NCI-H1436 (cell line): Measurements from ENCODE around the gene HOXD8.

Source experiments
- DNase-seq: peaks from one replicate; lab custom pipeline; 2025; lab: John Stamatoyannopoulos, UW

HOXD8 gene

GRCh38 chr2:176160251-176160985, 30.9 kb downstream of the HOXD8 start:
- DNase-seq = no peak

- no peak for DNase-seq
Measured at GRCh38 chr2:176160986-176161824, 31.7 kb downstream of the HOXD8 start.

GRCh38 chr2:176161825-176162626, 32.5 kb downstream of the HOXD8 start:
- no peak for DNase-seq

DNA sequence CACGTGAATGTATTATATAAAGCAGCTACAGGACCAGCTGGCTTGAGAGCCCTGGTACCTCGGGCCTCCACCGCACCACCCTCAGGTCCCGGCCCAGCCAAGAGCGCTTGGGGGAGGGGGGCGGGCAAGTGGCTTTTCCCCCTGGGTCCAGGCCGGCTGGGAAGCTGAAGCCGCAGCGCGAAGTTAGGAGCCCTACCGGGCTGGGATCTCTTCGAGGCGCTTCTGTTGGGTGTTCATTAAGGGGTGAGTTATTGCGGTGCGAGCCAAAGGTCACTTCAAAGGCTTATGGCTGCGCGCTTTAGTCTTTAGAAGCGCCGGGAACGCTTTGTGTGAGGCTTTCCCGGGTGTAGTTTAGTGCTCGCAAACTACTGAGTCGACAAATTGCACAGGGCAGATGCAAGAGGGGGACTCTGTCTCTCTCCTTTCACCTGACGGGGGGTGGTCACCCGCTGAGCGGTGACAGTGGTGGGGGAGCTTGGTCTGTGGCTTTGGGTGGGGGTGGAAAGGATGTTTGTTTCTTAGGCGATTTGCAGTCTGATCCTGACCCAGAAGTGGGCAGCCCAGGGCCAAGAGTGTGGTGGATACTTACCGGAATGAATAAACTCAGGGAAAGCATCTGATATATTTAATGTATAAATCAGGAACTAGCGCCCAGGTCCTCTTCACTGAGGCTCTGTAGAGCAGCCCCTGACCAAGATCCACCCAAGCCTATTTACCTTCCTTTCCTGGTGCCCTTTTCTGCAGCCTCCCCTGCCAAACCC, 33.6 kb downstream of the HOXD8 start:
- DNase-seq = no peak

- no peak for DNase-seq
Measured at GRCh38 chr2:176163672-176164056, 34.2 kb downstream of the HOXD8 start.

DNA sequence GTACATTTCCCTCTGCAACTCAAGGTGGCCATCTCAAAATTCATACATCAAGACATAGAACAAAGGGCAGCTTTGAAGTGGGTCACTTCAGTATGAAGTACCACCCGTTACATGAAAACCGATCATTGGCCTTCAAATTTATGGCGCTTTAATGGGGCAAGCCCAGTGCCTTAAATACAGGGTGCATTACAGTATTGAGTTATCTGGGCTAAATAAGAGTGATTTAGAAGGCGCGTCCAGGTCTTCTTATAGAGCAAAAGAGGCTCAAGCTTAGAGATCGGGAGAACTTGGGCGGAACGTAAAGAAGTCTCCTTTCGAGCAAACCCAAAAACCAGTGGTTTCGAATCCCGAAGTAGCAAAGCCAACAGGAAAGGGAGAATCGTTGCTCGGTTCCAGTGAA, 34.7 kb downstream of the HOXD8 start:
- DNase-seq = no peak

DNA sequence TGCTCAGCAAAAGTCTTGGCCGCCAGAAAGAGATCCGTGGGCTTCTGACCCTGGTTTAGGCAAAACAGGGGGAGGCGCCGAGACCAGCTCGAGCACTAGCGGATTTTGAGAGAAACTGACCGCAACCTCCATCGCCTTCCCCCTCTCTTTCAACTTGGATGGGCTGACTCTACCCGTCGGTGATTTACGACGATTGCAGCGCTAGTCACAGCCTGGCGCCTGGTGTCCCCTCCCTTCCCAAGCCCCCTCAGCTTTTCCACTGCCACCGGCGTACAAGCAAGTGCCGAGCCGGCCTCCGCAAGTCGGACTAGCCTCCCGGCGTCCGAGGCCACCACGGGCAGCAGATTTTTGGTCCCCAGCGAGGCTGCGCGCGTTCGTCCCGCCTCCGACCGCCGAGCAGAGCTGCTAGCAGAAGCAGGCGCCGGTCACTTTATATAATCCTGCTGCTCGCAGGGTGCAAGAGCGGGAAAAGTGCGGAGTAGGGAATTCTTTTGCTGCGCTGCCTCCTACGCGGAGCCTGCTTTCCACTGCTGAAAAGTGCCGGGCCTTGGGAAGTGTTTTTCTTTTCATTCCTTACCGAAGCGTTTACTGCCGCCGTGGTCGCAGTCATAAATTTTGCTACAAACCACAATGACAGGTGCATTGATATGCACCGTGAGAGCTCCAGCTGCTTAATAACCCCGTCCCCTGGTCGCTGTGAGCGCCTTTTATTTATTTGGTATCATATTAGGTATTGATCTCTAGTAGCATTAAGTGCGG, 35.3 kb downstream of the HOXD8 start:
- DNase-seq = no peak

- DNase-seq = no peak
Measured at GRCh38 chr2:176165370-176166050, 36.0 kb downstream of the HOXD8 start.

- DNase-seq = no peak
Measured at GRCh38 chr2:176166272-176166671, 36.8 kb downstream of the HOXD8 start.

DNA sequence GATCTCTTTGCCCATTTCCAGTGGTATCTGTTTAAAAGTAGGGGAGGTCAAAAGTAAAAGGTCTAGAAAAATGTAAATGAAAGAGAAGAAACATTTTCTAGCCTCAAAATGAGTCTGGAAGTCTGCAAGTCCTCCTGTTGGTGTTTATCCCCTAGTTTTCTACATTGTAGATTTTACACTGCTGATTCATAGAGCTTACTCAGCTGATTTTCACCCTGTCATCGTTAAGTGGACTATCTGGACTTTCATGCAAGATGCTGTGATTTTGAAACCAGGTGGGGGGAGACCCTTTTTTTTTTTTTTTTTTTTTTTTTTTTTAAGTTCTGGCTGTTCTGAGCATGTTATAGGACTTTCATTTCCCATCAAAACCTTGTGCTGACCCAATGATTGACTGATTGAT, 37.9 kb downstream of the HOXD8 start:
- DNase-seq = no peak

GRCh38 chr2:176169181-176169580, 39.7 kb downstream of the HOXD8 start:
- no peak for DNase-seq

DNA sequence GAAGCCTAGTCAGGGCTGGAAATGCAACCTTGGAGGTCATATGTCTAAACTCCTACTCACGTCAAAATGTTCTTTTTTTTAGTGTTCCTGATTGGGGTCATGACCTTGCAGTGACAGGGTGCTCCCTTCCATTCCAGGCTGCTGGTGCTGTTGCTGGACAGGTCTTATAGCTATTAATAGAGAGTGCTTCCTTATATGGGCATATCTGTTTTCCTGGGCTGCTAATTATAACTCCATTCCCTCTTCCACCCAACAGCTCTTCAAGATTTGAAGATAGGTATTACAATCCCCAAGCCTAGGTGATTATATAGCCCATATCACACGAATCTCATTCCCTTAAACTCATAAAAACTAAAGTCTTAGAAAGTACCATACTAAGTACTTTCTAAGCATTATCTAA, 40.2 kb downstream of the HOXD8 start:
- no peak for DNase-seq

DNA sequence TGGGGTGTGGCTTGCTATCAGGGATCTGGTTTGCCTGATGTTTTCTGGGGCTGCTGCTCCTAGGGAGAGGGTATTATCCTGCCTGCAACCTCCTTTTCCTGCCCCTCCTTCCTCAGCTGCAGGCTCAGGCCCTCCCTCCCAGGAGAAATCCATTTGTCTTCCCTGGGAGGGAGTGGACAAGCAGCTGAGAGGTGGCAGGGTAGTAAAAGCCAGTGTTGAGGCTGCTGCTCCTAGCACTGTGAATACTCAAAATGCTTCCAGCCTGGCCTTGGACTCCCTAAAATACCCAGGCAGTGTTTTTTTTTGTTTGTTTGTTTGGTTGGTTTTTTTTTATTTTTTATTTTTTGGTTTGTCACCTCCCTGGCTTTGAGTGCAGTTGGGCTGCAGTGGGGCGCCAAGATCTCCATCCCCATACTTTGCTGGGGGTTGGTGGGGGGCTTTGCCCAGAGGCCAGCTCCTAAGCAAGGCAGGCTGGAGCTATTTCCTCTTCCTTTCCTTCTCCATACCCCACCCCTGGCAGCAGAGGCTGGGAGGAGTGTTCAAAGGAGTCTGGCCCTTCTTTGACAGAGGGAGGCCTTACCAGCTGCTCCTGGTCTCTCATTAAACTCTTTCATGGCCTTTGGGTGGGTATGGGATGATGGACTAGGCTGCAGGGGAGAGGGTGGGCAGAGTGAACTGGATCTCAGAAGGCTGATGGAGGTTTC, 41.2 kb downstream of the HOXD8 start:
- DNase-seq = no peak

DNA sequence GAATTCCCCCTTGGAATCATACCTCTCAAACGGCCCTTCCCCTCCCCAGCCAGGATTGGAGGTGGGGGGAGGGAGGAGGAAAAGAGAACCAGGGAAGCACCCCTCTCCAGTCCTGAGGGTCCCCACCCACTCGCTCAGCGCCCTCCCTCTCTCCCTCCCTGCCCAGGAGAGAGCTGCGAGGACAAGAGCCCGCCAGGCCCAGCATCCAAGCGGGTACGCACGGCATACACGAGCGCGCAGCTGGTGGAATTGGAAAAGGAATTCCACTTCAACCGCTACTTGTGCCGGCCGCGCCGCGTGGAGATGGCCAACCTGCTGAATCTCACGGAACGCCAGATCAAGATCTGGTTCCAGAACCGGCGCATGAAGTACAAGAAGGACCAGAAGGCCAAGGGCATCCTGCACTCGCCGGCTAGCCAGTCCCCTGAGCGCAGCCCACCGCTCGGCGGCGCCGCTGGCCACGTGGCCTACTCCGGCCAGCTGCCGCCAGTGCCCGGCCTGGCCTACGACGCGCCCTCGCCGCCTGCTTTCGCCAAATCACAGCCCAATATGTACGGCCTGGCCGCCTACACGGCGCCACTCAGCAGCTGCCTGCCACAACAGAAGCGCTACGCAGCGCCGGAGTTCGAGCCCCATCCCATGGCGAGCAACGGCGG, 42.0 kb downstream of the HOXD8 start:
- DNase-seq = no peak

GRCh38 chr2:176172007-176172894, 42.7 kb downstream of the HOXD8 start:
- DNase-seq = no peak

DNA sequence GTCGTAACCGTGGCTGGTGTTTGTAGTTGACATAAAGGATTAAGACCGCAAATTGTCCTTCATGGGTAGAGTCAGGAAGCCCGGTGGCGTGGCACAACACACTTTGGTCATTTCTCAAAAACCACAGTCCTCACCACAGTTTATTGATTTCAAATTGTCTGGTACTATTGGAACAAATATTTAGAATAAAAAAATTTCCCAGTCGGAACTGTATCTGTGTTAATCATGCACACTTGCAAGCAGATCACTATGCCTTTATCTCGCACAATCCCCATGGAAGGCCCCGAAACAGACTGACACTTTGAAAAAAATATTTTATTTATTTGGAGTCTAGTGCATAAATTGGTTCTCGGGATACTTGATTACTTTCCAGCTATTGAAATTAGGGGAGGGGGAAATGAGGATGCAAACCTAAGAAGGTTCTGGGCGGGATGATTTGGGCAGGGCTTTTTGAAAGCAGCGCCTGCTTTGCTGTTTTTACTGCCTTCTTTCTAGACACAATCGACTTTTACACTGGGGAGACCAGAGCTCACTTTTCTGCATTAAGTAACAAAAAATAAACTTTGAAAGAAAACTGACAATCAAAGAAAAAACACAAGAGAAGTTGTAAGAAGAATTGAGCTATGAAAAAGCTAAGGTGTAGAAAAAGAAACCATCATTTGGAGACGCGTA, 43.5 kb downstream of the HOXD8 start:
- DNase-seq = no peak

- DNase-seq = no peak
Measured at GRCh38 chr2:176173567-176174381, 44.3 kb downstream of the HOXD8 start.
